GM12873 (cell line): ENCODE results near the gene SIRPA.

Source experiments
- TF ChIP-seq, protein P1 (sequence below): IDR thresholded peaks from 2 replicates; pipeline ENCODE4 v1.5.1; 2012; ENCODE audit warnings: low read depth, mild to moderate bottlenecking, moderate library complexity, low read length, control low read depth; ENCODE audit not compliant: insufficient read depth; ENCODE audit errors: missing control alignments

SIRPA gene

DNA sequence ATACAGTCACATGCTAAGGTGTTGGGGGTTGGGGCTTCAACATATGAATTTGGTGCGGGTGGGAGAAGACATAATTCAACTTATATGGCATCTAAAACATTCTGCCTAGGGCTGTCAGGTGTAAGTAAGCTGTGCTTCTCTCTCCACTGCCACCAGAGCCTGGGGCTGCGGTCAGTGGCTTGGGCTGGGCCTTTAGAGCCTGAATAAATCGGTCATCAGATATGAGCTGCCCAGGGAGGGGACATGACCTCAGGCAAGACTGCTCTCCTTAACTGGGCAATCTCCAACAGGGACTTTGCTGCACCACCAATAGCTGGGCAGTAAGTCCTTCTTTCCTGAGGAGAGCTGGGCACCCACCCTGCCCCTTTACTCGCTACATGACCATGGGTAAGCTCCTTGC lies 24.9 kb upstream of the SIRPA start:
- TF ChIP-seq, protein P1, sequence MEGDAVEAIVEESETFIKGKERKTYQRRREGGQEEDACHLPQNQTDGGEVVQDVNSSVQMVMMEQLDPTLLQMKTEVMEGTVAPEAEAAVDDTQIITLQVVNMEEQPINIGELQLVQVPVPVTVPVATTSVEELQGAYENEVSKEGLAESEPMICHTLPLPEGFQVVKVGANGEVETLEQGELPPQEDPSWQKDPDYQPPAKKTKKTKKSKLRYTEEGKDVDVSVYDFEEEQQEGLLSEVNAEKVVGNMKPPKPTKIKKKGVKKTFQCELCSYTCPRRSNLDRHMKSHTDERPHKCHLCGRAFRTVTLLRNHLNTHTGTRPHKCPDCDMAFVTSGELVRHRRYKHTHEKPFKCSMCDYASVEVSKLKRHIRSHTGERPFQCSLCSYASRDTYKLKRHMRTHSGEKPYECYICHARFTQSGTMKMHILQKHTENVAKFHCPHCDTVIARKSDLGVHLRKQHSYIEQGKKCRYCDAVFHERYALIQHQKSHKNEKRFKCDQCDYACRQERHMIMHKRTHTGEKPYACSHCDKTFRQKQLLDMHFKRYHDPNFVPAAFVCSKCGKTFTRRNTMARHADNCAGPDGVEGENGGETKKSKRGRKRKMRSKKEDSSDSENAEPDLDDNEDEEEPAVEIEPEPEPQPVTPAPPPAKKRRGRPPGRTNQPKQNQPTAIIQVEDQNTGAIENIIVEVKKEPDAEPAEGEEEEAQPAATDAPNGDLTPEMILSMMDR: no peak

DNA sequence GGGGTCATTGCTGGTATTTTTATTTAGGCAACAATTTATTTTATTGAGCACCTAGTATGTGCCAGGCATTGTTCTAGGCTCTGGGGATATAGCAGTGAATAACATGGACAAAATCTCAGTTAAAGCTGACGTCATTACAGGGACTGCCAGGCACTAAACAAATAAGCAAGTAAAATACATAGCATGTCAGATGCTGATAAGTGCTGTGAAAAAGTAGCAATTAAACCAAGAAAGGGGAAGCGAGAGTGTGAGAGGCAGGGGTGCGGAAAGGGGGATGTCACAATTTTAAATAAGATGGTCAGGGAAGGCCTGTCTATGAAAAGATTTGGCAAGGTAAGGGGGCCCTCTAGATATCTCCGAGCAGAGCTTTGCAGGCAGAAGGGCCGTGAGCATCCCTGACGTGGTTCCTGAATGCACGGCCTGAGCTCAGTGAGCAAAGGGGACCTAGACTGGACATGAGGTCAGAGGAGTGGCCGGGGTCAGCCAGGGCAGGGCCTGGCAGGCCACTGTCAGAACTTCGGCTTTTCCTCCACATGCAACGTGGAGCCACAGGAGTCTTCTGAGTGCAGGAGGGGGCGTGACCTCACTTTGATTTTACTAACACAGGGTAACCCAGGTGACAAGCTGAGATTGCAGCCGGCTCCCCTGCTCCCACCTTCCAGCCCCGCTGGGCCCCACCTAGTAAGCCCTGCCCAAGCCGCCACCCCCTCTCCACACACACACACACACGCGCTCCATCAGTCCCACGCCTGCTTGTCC lies 24.2 kb upstream of the SIRPA start:
- TF ChIP-seq, protein P1: no peak

DNA sequence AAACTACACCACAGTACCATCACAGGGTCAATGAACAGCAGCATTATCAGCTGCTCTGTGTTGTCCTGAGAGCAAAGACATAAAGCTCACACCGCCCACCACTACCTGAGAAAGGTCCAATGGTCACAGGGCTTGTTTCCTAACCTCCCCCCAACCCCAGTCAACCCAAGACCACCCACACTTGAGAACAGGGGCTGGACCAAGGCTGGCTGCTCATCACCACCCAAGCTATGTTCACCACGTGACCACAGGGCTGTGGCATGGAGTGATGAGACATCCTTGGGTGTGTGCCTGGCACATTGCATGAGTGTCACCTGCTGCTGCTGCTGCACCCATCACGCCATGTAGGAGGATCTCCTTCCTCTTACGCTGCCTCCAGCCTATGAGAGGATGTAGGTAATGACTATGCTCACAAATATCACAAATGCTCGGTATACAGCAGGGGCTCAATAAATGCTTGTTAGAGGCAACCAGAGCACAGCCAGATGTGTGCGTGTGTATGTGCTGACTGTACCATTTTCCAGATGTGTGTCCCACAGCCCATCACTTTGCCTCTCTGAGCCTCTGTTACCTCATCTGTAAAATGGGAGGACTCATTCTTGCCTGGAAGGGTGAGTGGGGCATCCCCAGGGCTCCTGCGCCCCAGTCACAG lies 23.3 kb upstream of the SIRPA start:
- TF ChIP-seq, protein P1: no peak

DNA sequence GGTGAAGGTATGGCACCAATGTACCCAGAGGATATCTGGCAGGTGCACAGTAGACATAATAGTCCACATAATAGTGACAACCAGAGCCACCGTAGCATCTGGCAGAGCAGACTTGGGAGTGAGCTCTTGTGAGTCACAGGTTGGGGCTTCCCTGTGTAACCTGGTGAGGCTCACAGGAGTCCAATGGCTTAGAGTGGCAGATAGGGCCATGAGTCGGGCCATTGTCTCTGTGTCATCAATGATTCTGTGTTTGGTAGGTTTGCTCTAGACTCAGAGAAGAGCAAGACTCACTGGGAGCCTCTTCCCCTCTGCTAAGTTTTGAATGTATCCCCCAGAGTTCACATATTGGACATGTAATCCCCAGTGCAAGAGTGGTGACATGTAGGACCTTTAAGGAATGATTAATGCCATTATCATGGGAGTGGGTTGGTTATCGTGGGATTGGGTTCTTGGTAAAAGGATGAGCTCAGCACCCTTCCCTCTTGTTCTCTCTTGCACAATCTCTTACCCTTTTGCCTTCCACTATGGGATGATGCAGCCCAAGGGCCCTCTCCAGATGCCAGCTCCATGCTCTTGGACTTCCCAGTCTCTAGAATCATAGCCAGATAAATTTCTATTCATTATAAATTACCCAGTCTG lies 22.6 kb upstream of the SIRPA start:
- TF ChIP-seq, protein P1: no peak

DNA sequence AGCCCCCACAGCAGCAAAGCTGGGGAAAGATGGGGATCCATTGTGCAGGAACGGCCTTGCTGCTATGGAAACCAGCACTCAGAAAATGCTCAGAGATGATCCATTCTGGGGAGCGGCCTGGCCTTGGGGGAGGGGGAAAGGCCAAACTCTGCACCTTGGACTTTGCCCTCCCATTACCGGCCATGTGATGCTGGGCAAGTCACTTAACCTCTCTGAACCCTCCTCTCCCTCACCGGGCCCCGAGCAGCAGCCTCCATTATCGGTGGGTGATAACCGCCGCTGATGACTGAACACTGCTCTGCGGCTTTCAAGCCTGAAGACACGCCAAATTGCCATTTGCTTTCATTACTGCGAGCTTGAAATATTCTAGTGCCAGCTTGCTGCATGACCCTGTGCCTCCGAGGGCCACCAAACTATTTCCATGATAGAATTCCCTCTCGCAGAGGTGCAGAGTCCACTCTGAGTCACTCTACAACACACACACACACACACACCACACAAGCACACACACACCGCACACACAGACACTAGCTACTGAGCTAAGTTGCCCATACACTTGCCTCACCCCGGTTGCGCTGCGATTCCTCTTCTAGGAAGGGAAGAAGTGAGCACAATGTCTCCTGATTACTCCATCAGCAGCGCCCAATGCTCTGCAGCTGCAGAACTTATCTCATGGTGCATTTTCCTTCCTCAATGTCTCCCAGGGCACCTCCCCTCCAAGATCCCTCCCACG lies 20.6 kb upstream of the SIRPA start:
- TF ChIP-seq, protein P1: no peak

DNA sequence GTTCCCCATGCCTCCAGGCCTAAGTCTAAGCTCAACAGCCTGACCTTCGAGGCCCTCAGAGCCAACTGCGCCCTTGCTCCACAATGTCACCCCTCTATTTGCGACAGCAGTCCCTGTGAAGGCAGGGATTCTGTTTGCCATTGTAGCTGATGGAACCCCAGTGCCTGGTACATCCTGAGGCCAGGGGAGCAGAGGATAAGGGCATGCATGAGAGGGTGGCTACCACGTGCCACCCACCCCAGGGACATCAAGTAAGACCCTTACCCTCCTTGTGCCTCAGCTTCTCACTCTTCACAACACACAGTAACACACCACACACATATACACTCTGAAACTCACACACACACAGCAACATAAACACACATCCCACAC lies 20.0 kb upstream of the SIRPA start:
- TF ChIP-seq, protein P1: no peak

DNA sequence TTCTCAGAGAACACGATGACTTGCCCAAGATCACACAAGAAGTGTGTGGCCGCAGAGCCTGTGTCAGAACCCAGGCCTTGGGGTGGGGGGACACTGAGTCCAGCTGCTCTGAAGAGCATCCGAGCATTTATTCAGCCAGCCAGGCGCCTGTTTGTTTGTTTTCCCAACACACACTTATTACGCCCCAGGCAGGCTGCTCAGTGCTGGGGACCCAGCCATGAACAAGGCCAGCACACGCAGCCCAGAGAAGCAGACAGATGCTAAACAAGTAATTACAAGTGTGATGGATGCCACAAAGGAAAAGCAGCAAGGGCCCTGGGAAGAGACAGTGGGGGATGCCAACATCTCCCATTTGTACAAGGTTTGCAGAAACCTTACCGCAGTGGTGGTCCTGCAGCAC lies 19.4 kb upstream of the SIRPA start:
- TF ChIP-seq, protein P1: no peak
